DND-41 (cell line): ENCODE results near the gene TOPAZ1.

Experiments used
- ATAC-seq: fragments of 200-7000 bp; cut with Tn5 transposase; 3 replicates; pipeline ENCODE4 v1.9.1; 2021; ENCODE audit warnings: low read depth; ENCODE audit not compliant: insufficient read depth
- DNase-seq: peaks from one replicate; pipeline ENCODE4 v3.0.0-alpha.2; 2020
- H2AFZ ChIP-seq: 2 replicates; pipeline ENCODE4 v1.6.0; 2012; ENCODE audit warnings: low read depth, low read length
- H3K27ac ChIP-seq: 2 replicates; pipeline ENCODE4 v1.5.1; 2012; ENCODE audit warnings: low read length, inconsistent platforms
- H3K27me3 ChIP-seq: fragments of 200-600 bp; sonication (generic); 2 replicates; pipeline ENCODE4 v1.6.0; 2012; ENCODE audit warnings: low read length, mild to moderate bottlenecking, inconsistent platforms; ENCODE audit not compliant: insufficient read depth, poor library complexity
- H3K36me3 ChIP-seq: 2 replicates; pipeline ENCODE4 v1.5.1; 2012; ENCODE audit warnings: low read length, inconsistent platforms; ENCODE audit not compliant: insufficient read depth
- H3K4me1 ChIP-seq: 2 replicates; pipeline ENCODE4 v1.5.1; 2012; ENCODE audit warnings: mild to moderate bottlenecking, low read length; ENCODE audit not compliant: insufficient read depth
- H3K4me2 ChIP-seq: 2 replicates; pipeline ENCODE4 v1.6.0; 2012; ENCODE audit warnings: mild to moderate bottlenecking, moderate library complexity, low read length, inconsistent platforms; ENCODE audit not compliant: insufficient read depth
- H3K4me3 ChIP-seq, 2 experiments: fragments of 200-600 bp in 1 of 2; shearing (Covaris generic) in 1 of 2; 2 replicates each; pipeline ENCODE4 v1.5.1; 2012 to 2016; ENCODE audit warnings: inconsistent platforms in 2 of 2, low read length in 2 of 2, mild to moderate bottlenecking in 2 of 2, low read depth in 1 of 2, moderate library complexity in 1 of 2
- H3K79me2 ChIP-seq: 2 replicates; pipeline ENCODE4 v1.6.0; 2012; ENCODE audit warnings: low read length, inconsistent platforms; ENCODE audit not compliant: insufficient read depth
- H3K9ac ChIP-seq: 2 replicates; pipeline ENCODE4 v1.6.0; 2012; ENCODE audit warnings: low read depth, mild to moderate bottlenecking, inconsistent platforms, low read length, moderate library complexity
- H3K9me3 ChIP-seq: 2 replicates; pipeline ENCODE4 v1.5.1; 2012; ENCODE audit warnings: low read length, moderate library complexity, mild to moderate bottlenecking, inconsistent platforms; ENCODE audit not compliant: insufficient read depth, severe bottlenecking
- H4K20me1 ChIP-seq: 2 replicates; pipeline ENCODE4 v1.6.0; 2012; ENCODE audit warnings: low read length; ENCODE audit not compliant: insufficient read depth
- CTCF ChIP-seq: IDR thresholded peaks from 2 replicates; pipeline ENCODE4 v1.5.1; 2012; ENCODE audit warnings: borderline replicate concordance, low read length, moderate library complexity, mild to moderate bottlenecking; ENCODE audit not compliant: poor library complexity, severe bottlenecking; ENCODE audit errors: extremely low read depth
- EZH2 ChIP-seq: IDR thresholded peaks from 3 replicates; pipeline ENCODE4 v1.6.1; 2012; ENCODE audit warnings: borderline replicate concordance, low read depth, mild to moderate bottlenecking, moderate library complexity, low read length, inconsistent platforms; ENCODE audit not compliant: severe bottlenecking

The TOPAZ1 gene

DNA sequence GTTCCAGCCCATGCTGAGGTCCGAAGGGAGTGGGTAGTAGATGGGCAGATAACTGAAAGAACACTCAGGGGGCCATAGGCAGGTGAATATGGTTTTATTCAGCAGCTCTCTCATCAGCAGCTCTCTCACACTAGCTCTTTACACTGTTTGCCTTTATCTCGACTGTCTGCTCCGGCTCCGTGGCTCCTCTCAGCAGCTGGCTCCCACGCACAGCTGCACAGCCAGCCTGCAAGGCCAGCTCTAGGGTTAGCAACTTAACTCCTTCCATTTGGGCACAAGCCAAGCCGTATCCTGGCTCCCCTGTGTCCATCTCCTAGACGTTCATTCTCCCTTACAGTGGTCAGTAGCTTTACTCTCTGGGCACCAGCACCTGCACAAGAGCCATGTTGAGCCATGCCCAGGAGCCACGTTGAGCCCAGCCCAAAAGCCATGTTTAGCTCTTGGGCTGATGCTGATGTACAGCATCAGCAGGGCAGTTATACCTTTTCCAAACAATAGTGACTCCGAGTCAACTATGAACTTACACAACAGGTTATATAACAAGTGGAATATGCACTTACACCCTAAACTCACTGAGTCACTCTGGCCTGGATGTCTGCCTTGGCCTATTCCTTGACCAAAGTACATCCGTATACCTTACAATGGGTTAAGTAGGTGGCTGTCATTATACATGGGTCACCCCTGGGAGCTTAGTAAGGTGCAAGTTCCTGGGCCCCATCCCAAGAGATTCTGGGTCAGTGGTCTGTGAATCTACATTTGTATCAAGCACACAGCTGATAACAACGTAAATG is 34.6 kb upstream of the TOPAZ1 start:
- no peak overlapping the region for H3K4me3 ChIP-seq
- no peaks in the 10 kb centered on the region for H3K9me3 ChIP-seq
- TF ChIP-seq CTCF (no peak), EZH2 (no peak)
- H3K36me3 ChIP-seq = no peaks in the 10 kb centered on the region
- H3K9ac ChIP-seq = no peak overlapping the region
- DNase-seq = no peak
- ATAC-seq = no peak
- no peak overlapping the region for H3K27ac ChIP-seq
- H3K79me2 ChIP-seq = no peaks in the 10 kb centered on the region
- H2AFZ ChIP-seq = no peak overlapping the region
- peaks cover 27% of the 10 kb centered on the region for H3K27me3 ChIP-seq
- H3K4me2 ChIP-seq = no peak overlapping the region
- peaks cover 5% of the 10 kb centered on the region; the same call in 1 of the 2 replicates for H3K4me1 ChIP-seq
- H4K20me1 ChIP-seq = no peaks in the 10 kb centered on the region

- H3K36me3 ChIP-seq = no peaks in the 10 kb centered on the region
- H3K79me2 ChIP-seq = no peaks in the 10 kb centered on the region
- ATAC-seq = peak; percentile 97
- H3K27me3 ChIP-seq = peaks cover 24% of the 10 kb centered on the region
- no peak overlapping the region for H2AFZ ChIP-seq
- H3K9me3 ChIP-seq = no peaks in the 10 kb centered on the region
- TF ChIP-seq CTCF (no peak), EZH2 (no peak)
- peak; percentile 20 for DNase-seq
- H3K27ac ChIP-seq = no peak overlapping the region
- no peak overlapping the region for H3K4me3 ChIP-seq
- H3K9ac ChIP-seq = no peak overlapping the region
- H3K4me1 ChIP-seq = peaks cover 5% of the 10 kb centered on the region; the same call in 1 of the 2 replicates
- no peaks in the 10 kb centered on the region for H4K20me1 ChIP-seq
- H3K4me2 ChIP-seq = no peak overlapping the region
Observed at GRCh38 chr3:44208086-44208485, 33.6 kb upstream of the TOPAZ1 start.

- DNase-seq (no peak), ATAC-seq (no peak)
- Histone ChIP-seq H3K4me1 (peaks cover 5% of the 10 kb centered on the region; the same call in 1 of the 2 replicates), H3K79me2 (no peaks in the 10 kb centered on the region), H3K4me3 (no peak overlapping the region), H3K9ac (no peak overlapping the region), H3K27me3 (peaks cover 21% of the 10 kb centered on the region), H3K36me3 (no peaks in the 10 kb centered on the region), H4K20me1 (no peaks in the 10 kb centered on the region), H3K4me2 (no peak overlapping the region), H3K27ac (no peak overlapping the region), H3K9me3 (no peaks in the 10 kb centered on the region), H2AFZ (no peak overlapping the region)
- TF ChIP-seq CTCF (no peak), EZH2 (no peak)
Observed at GRCh38 chr3:44208568-44208967, 33.1 kb upstream of the TOPAZ1 start.
